AG09319 (cell line): Measurements from ENCODE around the gene MATCAP1.

Source experiments
- DNase-seq: peaks from one replicate; pipeline ENCODE4 v3.0.0-alpha.2; 2010; ENCODE audit warnings: low read depth; ENCODE audit errors: extremely low read depth
- CTCF ChIP-seq: IDR thresholded peaks from 2 replicates; pipeline ENCODE4 v1.5.1; 2011; ENCODE audit warnings: low read depth, mild to moderate bottlenecking, inconsistent platforms, low read length, moderate library complexity

The MATCAP1 gene

GRCh38 chr16:67144943-67145342 is 38.8 kb downstream of the MATCAP1 start:
- no peak for DNase-seq
- no peak for TF ChIP-seq CTCF

GRCh38 chr16:67142342-67142741 is 41.4 kb downstream of the MATCAP1 start:
- no peak for TF ChIP-seq CTCF
- DNase-seq, result no peak

GRCh38 chr16:67141391-67141790 is 42.4 kb downstream of the MATCAP1 start:
- no peak for DNase-seq
- TF ChIP-seq CTCF, result no peak

GRCh38 chr16:67137605-67138004 is 46.2 kb downstream of the MATCAP1 start:
- DNase-seq, result no peak
- no peak for TF ChIP-seq CTCF

- no peak for DNase-seq
Observed at GRCh38 chr16:67129422-67129821, 54.3 kb downstream of the MATCAP1 start.

GRCh38 chr16:67128887-67129286 is 54.9 kb downstream of the MATCAP1 start:
- DNase-seq, result no peak
- TF ChIP-seq CTCF, result no peak

More at GRCh38 chr16:67129422-67129821, 54.3 kb downstream of the MATCAP1 start:
- TF ChIP-seq CTCF, result no peak

- DNase-seq, result no peak
- TF ChIP-seq CTCF, result no peak
Observed at GRCh38 chr16:67128417-67128816, 55.3 kb downstream of the MATCAP1 start.
